Fibroblast of lung (primary cell): ENCODE results near the gene CST4. TPM values are rescaled to one million over a fixed set of nuclear protein-coding genes. Genes with fewer than 3 reads are reported as not detected.

ENCODE experiments used
- DNase-seq, 2 donors: peaks; one replicate each; pipeline versions ENCODE4 v3.0.0 to v3.0.0-alpha.2; 2010; ENCODE audit warnings: low read depth in 2 of 2
- H2AFZ ChIP-seq: 2 replicates; pipeline ENCODE4 v1.5.1; 2012; ENCODE audit warnings: low read length, control low read depth, inconsistent platforms
- H3K27ac ChIP-seq: 2 replicates; pipeline ENCODE4 v1.5.1; 2011; ENCODE audit warnings: low read length, control low read depth; ENCODE audit not compliant: insufficient read depth
- H3K27me3 ChIP-seq: 2 replicates; pipeline ENCODE4 v1.5.1; 2011; ENCODE audit warnings: mild to moderate bottlenecking, low read length; ENCODE audit not compliant: control insufficient read depth, insufficient read depth
- H3K36me3 ChIP-seq: 2 replicates; pipeline ENCODE4 v1.5.1; 2011; ENCODE audit warnings: low read length; ENCODE audit not compliant: control insufficient read depth, insufficient read depth
- H3K4me1 ChIP-seq: 2 replicates; pipeline ENCODE4 v1.5.1; 2011; ENCODE audit warnings: low read length; ENCODE audit not compliant: control insufficient read depth, insufficient read depth; ENCODE audit errors: extremely low read depth
- H3K4me2 ChIP-seq: 2 replicates; pipeline ENCODE4 v1.5.1; 2011; ENCODE audit warnings: low read length, control low read depth; ENCODE audit not compliant: insufficient read depth; ENCODE audit errors: extremely low read depth
- H3K4me3 ChIP-seq, 4 experiments: fragments of 200-600 bp in 1 of 4; sonication (generic) in 1 of 4; replicated peaks in 1 of 4; 2 replicates each; pipeline ENCODE4 v1.5.1; 2011 to 2016; ENCODE audit warnings: low read length in 4 of 4, low read depth in 3 of 4, mild to moderate bottlenecking in 3 of 4, control low read depth in 2 of 4, inconsistent platforms in 1 of 4, mixed read lengths in 1 of 4; ENCODE audit not compliant: insufficient read depth in 1 of 4; ENCODE audit errors: control extremely low read depth in 1 of 4
- H3K79me2 ChIP-seq: 2 replicates; pipeline ENCODE4 v1.5.1; 2012; ENCODE audit warnings: mild to moderate bottlenecking, low read length, inconsistent platforms; ENCODE audit not compliant: control insufficient read depth, insufficient read depth
- H3K9ac ChIP-seq: 2 replicates; pipeline ENCODE4 v1.5.1; 2011; ENCODE audit warnings: mild to moderate bottlenecking, low read length, control low read depth; ENCODE audit not compliant: insufficient read depth
- H3K9me3 ChIP-seq: 2 replicates; pipeline ENCODE4 v1.5.1; 2012; ENCODE audit warnings: low read depth, low read length; ENCODE audit not compliant: control insufficient read depth, insufficient read depth
- H4K20me1 ChIP-seq: 2 replicates; pipeline ENCODE4 v1.5.1; 2011; ENCODE audit warnings: low read length; ENCODE audit not compliant: control insufficient read depth, insufficient read depth; ENCODE audit errors: extremely low read depth
- EZH2 ChIP-seq: IDR thresholded peaks from 2 replicates; pipeline ENCODE4 v1.5.1; 2012; ENCODE audit warnings: low read length, control low read depth, mild to moderate bottlenecking; ENCODE audit errors: missing control alignments
- polyA plus RNA-seq, 2 donors: library from polyadenylated mRNA; depleted of rRNA in 1 of 2; stranded (reverse) in 1 of 2; unstranded in 1 of 2; fragments of >200 nt; gene quantifications; 2 replicates each; pipeline ENCODE4 v1.2.1, GENCODE V29; 2011 to 2012; ENCODE audit warnings: missing spikeins in 1 of 2
- total RNA-seq: library from RNA; depleted of rRNA; stranded (reverse); fragments of >200 nt; gene quantifications from 2 replicates; pipeline ENCODE4 v1.2.1, GENCODE V29; 2014
- TF ChIP-seq, protein P1 (sequence below), 2 donors: IDR thresholded peaks in 1 of 2; conservative IDR thresholded peaks in 1 of 2; 1 replicate in 1 of 2; 2 replicates in 1 of 2; pipeline ENCODE4 v1.5.1; 2011 to 2012; ENCODE audit warnings: low read length in 2 of 2, control low read depth in 1 of 2, inconsistent platforms in 1 of 2, low read depth in 1 of 2, mild to moderate bottlenecking in 1 of 2

The CST4 gene
- total and polyA plus RNA-seq, 2 donors (not counting 1 experiment from before 2014, with no cell fraction given), result 0.16 to 0.17 TPM

DNA sequence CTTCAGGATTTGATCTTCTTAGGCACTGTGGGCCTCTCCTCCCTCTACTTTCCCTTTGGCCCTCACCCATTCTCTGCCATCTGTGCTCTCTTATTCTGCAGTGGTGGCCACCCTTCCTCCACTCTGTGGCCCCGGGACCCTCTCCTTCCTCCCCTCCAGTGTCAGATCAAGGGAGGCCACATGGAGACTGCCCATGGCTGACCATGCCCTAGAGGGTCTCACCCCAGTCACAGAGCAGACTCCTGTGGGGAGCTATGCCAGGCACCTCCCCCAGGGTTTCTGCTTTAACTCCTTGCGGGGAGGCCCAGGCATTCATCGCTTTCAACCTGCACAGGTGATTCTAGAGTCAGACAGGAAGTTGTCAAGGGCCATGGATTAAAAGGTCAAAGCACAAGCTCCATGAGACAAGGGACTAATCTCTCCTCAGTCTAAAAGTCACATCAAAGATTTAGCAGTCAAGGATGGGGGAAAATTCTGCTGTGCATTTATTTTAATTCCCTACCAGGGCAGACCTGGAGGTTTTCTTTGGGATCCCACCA lies 35.4 kb downstream of the CST4 start:
- DNase-seq, result no peak
- no peak overlapping the region for H3K27ac ChIP-seq
- H3K4me1 ChIP-seq, result no peaks in the 10 kb centered on the region
- H3K9ac ChIP-seq, result no peak overlapping the region
- H3K27me3 ChIP-seq, result no peaks in the 10 kb centered on the region
- H3K79me2 ChIP-seq, result no peaks in the 10 kb centered on the region
- no peak overlapping the region for H2AFZ ChIP-seq
- TF ChIP-seq, protein P1, sequence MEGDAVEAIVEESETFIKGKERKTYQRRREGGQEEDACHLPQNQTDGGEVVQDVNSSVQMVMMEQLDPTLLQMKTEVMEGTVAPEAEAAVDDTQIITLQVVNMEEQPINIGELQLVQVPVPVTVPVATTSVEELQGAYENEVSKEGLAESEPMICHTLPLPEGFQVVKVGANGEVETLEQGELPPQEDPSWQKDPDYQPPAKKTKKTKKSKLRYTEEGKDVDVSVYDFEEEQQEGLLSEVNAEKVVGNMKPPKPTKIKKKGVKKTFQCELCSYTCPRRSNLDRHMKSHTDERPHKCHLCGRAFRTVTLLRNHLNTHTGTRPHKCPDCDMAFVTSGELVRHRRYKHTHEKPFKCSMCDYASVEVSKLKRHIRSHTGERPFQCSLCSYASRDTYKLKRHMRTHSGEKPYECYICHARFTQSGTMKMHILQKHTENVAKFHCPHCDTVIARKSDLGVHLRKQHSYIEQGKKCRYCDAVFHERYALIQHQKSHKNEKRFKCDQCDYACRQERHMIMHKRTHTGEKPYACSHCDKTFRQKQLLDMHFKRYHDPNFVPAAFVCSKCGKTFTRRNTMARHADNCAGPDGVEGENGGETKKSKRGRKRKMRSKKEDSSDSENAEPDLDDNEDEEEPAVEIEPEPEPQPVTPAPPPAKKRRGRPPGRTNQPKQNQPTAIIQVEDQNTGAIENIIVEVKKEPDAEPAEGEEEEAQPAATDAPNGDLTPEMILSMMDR (conservative IDR thresholded peaks at IDR 0.05 in 1 of 2, IDR thresholded peaks at IDR 0.05 in 1 of 2; ENCODE audit: low read depth in 1 of 2, low read length in 2 of 2), result no peak
- TF ChIP-seq EZH2, result no peak
- H4K20me1 ChIP-seq, result no peaks in the 10 kb centered on the region
- H3K4me2 ChIP-seq, result no peak overlapping the region
- H3K4me3 ChIP-seq, result no peak overlapping the region
- no peaks in the 10 kb centered on the region for H3K36me3 ChIP-seq
- H3K9me3 ChIP-seq, result no peaks in the 10 kb centered on the region

DNA sequence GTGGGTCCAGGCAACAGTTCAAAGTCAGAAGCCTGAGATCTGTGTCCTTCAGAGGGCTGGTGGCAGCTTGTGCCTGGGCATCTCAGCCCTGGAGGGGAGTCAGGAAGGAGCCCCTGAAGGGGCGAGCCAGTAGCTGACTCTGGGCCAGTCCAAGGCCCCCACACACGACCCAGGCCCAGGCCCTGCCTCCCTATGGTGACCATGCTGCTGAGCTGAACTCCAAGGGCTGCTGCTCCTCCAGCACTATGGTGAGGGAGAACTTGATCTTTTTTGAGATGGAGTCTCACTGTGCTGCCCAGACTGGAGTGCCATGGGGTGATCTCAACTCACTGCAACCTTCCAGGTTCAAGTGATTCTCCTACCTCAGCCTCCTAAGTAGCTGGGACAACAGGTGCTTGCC lies 35.9 kb downstream of the CST4 start:
- no peak for TF ChIP-seq EZH2
- TF ChIP-seq, protein P1 (conservative IDR thresholded peaks at IDR 0.05 in 1 of 2, IDR thresholded peaks at IDR 0.05 in 1 of 2; ENCODE audit: low read depth in 1 of 2, low read length in 2 of 2), result no peak
- Histone ChIP-seq H3K9me3 (no peaks in the 10 kb centered on the region), H3K9ac (no peak overlapping the region), H3K27ac (no peak overlapping the region), H3K4me3 (no peak overlapping the region), H3K4me2 (no peak overlapping the region), H2AFZ (no peak overlapping the region), H3K27me3 (no peaks in the 10 kb centered on the region), H3K36me3 (no peaks in the 10 kb centered on the region), H4K20me1 (no peaks in the 10 kb centered on the region), H3K4me1 (no peaks in the 10 kb centered on the region), H3K79me2 (no peaks in the 10 kb centered on the region)
- no peak for DNase-seq

DNA sequence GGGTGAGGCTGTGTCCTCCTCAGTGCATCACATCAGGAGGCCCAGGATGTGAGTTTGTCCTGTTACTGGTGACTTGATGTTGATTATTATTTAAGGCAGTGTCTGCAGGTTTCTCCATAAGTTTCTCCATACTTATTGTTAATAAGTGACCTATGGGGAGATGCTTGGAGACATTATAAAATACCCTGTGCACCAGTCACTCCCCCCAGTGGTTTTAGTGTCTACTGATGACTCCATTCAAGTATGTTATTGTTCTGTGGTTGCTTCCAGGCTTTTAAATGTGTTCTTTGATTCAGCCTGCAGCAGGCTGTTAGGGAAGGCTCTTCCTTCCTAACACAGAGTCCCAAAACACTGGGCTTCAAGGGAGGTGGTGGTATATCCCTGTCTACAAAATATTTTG lies 36.5 kb downstream of the CST4 start:
- no peak overlapping the region for H3K4me2 ChIP-seq
- no peak overlapping the region for H2AFZ ChIP-seq
- no peaks in the 10 kb centered on the region for H3K79me2 ChIP-seq
- H3K9ac ChIP-seq, result no peak overlapping the region
- no peaks in the 10 kb centered on the region for H3K4me1 ChIP-seq
- H3K27ac ChIP-seq, result no peak overlapping the region
- no peak overlapping the region for H3K4me3 ChIP-seq
- no peaks in the 10 kb centered on the region for H4K20me1 ChIP-seq
- H3K36me3 ChIP-seq, result no peaks in the 10 kb centered on the region
- TF ChIP-seq EZH2, result no peak
- TF ChIP-seq, protein P1 (conservative IDR thresholded peaks at IDR 0.05 in 1 of 2, IDR thresholded peaks at IDR 0.05 in 1 of 2; ENCODE audit: low read depth in 1 of 2, low read length in 2 of 2), result no peak
- DNase-seq, result no peak
- no peaks in the 10 kb centered on the region for H3K27me3 ChIP-seq
- H3K9me3 ChIP-seq, result no peaks in the 10 kb centered on the region
